SK-N-SH treated with all-trans-retinoic acid at 6 μM for 48 hours (cell line): Measurements from ENCODE around the gene MS4A10.

Experiments used
- ATAC-seq: fragments of 200-7000 bp; cut with Tn5 transposase; 3 replicates; pipeline ENCODE4 v1.9.1; 2020; ENCODE audit warnings: mild to moderate bottlenecking, moderate library complexity
- ARNTL ChIP-seq: fragments of 450-650 bp; formaldehyde crosslinking; IDR thresholded peaks from 2 replicates; pipeline ENCODE4 v1.5.0; 2020; ENCODE audit warnings: low read depth, mild to moderate bottlenecking, moderate library complexity, borderline replicate concordance
- BACH2 ChIP-seq: fragments of 250-450 bp; sonication (Bioruptor Pico); IDR thresholded peaks from 2 replicates; pipeline ENCODE4 v1.9.0; 2021; ENCODE audit warnings: mild to moderate bottlenecking, borderline replicate concordance
- CSDC2 ChIP-seq: fragments of 250-450 bp; sonication (Bioruptor Pico); IDR thresholded peaks from 2 replicates; pipeline ENCODE4 v1.5.0; 2020; ENCODE audit warnings: mild to moderate bottlenecking, moderate library complexity
- ESRRG ChIP-seq: fragments of 250-450 bp; sonication (Bioruptor Pico); IDR thresholded peaks from 2 replicates; pipeline ENCODE4 v1.6.1; 2021; ENCODE audit warnings: mild to moderate bottlenecking
- GLIS3 ChIP-seq: fragments of 250-450 bp; sonication (Bioruptor Pico); IDR thresholded peaks from 2 replicates; pipeline ENCODE4 v1.5.0; 2020; ENCODE audit warnings: mild to moderate bottlenecking, moderate library complexity
- ISL1 ChIP-seq: fragments of 250-450 bp; sonication (Bioruptor Pico); IDR thresholded peaks from 2 replicates; pipeline ENCODE4 v2.1.2; 2022; ENCODE audit warnings: mild to moderate bottlenecking, moderate library complexity
- OSR1 ChIP-seq: fragments of 250-450 bp; sonication (Bioruptor Pico); IDR thresholded peaks from 2 replicates; pipeline ENCODE4 v1.8.0; 2022; ENCODE audit warnings: moderate library complexity, mild to moderate bottlenecking, inconsistent platforms
- RARB ChIP-seq: fragments of 250-450 bp; sonication (Bioruptor Pico); IDR thresholded peaks from 2 replicates; pipeline ENCODE4 v1.8.0; 2021; ENCODE audit warnings: mild to moderate bottlenecking, moderate library complexity
- SNAI2 ChIP-seq: fragments of 250-450 bp; sonication (Bioruptor Pico); IDR thresholded peaks from 2 replicates; pipeline ENCODE4 v1.5.0; 2020; ENCODE audit warnings: mild to moderate bottlenecking, moderate library complexity
- TCF4 ChIP-seq: fragments of 250-450 bp; sonication (Bioruptor Pico); IDR thresholded peaks from 2 replicates; pipeline ENCODE4 v1.8.0; 2021; ENCODE audit warnings: mild to moderate bottlenecking, moderate library complexity, borderline replicate concordance
- TOX ChIP-seq: fragments of 250-450 bp; sonication (Bioruptor Pico); IDR thresholded peaks from 2 replicates; pipeline ENCODE4 v1.8.0; 2021; ENCODE audit warnings: mild to moderate bottlenecking, moderate library complexity, borderline replicate concordance
- ZC3H10 ChIP-seq: fragments of 250-450 bp; sonication (Bioruptor Pico); IDR thresholded peaks from 2 replicates; pipeline ENCODE4 v1.5.1; 2021; ENCODE audit warnings: mild to moderate bottlenecking, moderate library complexity
- ZFP3 ChIP-seq: fragments of 250-450 bp; sonication (Bioruptor Pico); IDR thresholded peaks from 2 replicates; pipeline ENCODE4 v1.5.0; 2020; ENCODE audit warnings: mild to moderate bottlenecking, moderate library complexity
- ZFP30 ChIP-seq: fragments of 450-650 bp; formaldehyde crosslinking; IDR thresholded peaks from 2 replicates; pipeline ENCODE4 v1.5.0; 2022; ENCODE audit warnings: mild to moderate bottlenecking, moderate library complexity
- ZNF565 ChIP-seq: fragments of 450-650 bp; formaldehyde crosslinking; conservative IDR thresholded peaks from 2 replicates; pipeline ENCODE4 v1.5.0; 2020; ENCODE audit warnings: low read depth, mild to moderate bottlenecking, moderate library complexity
- ZNF70 ChIP-seq: fragments of 450-650 bp; formaldehyde crosslinking; IDR thresholded peaks from 2 replicates; pipeline ENCODE4 v1.5.0; 2020; ENCODE audit warnings: mild to moderate bottlenecking, moderate library complexity
- ZNF8 ChIP-seq: fragments of 450-650 bp; formaldehyde crosslinking; IDR thresholded peaks from 2 replicates; pipeline ENCODE4 v1.5.0; 2020; ENCODE audit warnings: mild to moderate bottlenecking, moderate library complexity
- TF ChIP-seq, protein P1 (sequence below): fragments of 250-450 bp; sonication (Bioruptor Pico); IDR thresholded peaks from 2 replicates; pipeline ENCODE4 v1.8.0; 2021; ENCODE audit warnings: low read depth, mild to moderate bottlenecking, moderate library complexity, borderline replicate concordance
- TF ChIP-seq, protein P2 (sequence below): fragments of 250-450 bp; sonication (Bioruptor Pico); IDR thresholded peaks from 2 replicates; pipeline ENCODE4 v1.8.0; 2020; ENCODE audit warnings: mild to moderate bottlenecking, moderate library complexity, borderline replicate concordance
- TF ChIP-seq, protein P3 (sequence below): fragments of 250-450 bp; sonication (Bioruptor Pico); IDR thresholded peaks from 2 replicates; pipeline ENCODE4 v1.5.1; 2020; ENCODE audit warnings: low read depth, mild to moderate bottlenecking, moderate library complexity

MS4A10 gene

DNA sequence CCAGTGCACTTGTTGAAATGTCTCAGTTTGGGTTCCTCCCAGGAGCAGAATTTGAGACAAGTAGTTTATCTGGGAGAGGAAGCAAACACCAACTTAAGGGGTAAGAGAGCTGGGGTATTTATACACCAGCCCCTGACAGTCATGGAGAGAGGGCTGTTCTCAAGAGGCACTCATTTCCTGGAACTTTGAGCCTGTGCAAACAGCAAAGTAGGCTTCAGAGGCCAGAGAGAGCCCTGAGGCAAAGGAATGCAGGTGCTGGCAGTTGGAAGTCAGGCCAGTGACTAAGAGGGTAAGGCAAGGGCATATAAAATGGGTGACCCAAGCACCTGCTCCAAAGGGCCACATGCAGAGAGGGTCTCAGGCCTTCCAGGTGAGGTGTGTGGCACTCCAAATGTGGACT lies 44.6 kb upstream of the MS4A10 start (continued):
- TF ChIP-seq BACH2 (CRISPR knock-in tag) (no peak), TOX (CRISPR knock-in tag) (no peak)

DNA sequence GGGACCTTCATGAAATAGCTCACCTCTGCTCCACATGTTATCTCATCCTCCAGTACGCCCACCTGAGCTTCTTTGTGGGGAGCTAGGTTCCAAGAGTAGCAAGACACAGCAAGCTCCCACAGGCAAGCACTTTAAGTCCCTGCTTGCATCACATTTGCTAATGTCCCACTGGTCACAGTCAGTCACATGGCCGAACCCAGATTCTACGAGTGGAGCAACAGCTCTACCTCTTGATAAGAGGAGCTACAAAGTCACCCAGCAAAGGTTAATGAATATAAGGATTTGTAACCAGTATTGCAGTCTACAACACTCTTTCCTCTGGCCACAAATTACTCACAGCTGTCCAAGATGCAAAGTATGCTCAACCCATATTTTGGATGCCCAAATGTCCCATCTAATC lies 43.7 kb upstream of the MS4A10 start:
- no peak for ATAC-seq
- TF ChIP-seq, protein P1, sequence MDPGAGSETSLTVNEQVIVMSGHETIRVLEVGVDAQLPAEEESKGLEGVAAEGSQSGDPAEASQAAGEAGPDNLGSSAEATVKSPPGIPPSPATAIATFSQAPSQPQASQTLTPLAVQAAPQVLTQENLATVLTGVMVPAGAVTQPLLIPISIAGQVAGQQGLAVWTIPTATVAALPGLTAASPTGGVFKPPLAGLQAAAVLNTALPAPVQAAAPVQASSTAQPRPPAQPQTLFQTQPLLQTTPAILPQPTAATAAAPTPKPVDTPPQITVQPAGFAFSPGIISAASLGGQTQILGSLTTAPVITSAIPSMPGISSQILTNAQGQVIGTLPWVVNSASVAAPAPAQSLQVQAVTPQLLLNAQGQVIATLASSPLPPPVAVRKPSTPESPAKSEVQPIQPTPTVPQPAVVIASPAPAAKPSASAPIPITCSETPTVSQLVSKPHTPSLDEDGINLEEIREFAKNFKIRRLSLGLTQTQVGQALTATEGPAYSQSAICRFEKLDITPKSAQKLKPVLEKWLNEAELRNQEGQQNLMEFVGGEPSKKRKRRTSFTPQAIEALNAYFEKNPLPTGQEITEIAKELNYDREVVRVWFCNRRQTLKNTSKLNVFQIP (CRISPR knock-in tag), result no peak
- no peak for TF ChIP-seq ZC3H10
- TF ChIP-seq TOX (CRISPR knock-in tag), result no peak
- no peak for TF ChIP-seq ARNTL (CRISPR knock-in tag)
- TF ChIP-seq GLIS3, result no peak
- TF ChIP-seq, protein P2, sequence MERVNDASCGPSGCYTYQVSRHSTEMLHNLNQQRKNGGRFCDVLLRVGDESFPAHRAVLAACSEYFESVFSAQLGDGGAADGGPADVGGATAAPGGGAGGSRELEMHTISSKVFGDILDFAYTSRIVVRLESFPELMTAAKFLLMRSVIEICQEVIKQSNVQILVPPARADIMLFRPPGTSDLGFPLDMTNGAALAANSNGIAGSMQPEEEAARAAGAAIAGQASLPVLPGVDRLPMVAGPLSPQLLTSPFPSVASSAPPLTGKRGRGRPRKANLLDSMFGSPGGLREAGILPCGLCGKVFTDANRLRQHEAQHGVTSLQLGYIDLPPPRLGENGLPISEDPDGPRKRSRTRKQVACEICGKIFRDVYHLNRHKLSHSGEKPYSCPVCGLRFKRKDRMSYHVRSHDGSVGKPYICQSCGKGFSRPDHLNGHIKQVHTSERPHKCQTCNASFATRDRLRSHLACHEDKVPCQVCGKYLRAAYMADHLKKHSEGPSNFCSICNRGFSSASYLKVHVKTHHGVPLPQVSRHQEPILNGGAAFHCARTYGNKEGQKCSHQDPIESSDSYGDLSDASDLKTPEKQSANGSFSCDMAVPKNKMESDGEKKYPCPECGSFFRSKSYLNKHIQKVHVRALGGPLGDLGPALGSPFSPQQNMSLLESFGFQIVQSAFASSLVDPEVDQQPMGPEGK (CRISPR knock-in tag), result no peak

DNA sequence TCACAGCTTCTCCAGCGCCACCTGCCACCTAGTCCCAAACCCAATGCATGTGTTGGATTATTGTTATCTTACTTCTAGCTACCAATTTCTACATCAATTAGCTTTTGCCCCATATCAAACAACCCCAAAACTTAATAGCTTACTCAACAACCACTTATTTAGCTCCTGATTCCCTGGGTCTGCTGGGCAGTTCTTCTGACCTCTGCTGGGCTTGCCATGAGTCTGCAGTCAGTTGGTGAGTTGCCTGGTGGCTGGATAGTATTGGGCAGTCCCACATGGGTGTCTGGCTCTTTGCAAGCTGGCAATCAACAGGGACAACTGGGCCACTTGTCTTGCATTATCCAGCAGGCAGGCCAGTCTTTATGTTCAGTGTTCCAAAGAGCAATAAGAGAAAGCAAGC lies 42.1 kb upstream of the MS4A10 start:
- no peak for ATAC-seq

DNA sequence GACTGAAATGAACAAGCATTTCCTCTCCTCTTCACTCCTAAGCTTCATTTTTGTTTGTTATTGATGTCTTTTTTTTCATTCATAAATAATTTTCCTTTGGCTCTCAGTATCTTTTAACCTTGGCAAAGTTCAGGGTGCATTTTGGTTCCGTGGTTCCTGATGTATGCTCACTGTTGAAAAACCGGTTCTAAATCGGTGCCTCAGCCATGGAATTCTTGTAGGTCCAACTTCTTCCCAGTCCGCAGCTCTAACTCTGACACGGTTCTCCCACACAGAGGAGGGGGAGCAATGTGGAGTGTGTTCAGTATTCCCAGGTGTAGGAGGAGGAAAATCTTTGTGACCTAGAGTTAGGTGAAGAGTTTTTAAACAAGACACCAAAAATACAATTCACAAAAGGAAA lies 41.0 kb upstream of the MS4A10 start:
- ATAC-seq, result no peak
- no peak for TF ChIP-seq GLIS3

More for the DNA sequence above, 42.1 kb upstream of the MS4A10 start:
- no peak for TF ChIP-seq ARNTL (CRISPR knock-in tag)
- no peak for TF ChIP-seq ZNF8 (CRISPR knock-in tag)
- no peak for TF ChIP-seq SNAI2 (CRISPR knock-in tag)
- TF ChIP-seq ZFP30 (CRISPR knock-in tag), result no peak
- TF ChIP-seq ZNF70 (CRISPR knock-in tag), result no peak
- TF ChIP-seq GLIS3, result no peak
- no peak for TF ChIP-seq ZC3H10

DNA sequence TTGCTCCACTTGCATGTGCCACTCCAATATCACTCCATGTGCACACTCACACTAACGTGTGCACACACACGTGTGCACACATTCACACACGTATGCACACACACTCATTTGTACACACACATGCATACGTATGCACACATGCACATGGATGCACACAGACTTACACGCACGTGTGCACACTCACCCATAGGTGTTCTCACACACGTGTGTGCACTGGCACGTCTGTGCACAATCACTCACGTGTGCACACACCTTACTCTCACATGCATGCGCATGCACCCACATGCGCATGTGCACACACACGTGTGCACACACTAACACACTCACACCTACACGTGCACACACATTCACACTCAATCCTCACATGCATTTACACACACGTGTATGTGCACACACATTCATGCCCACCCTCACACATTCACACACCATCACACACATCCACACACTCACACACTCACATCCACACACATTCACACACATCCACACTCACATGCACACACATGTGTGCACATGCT lies 37.7 kb upstream of the MS4A10 start:
- TF ChIP-seq ISL1 (CRISPR knock-in tag), result no peak
- no peak for TF ChIP-seq TOX (CRISPR knock-in tag)
- TF ChIP-seq, protein P2 (CRISPR knock-in tag), result no peak
- TF ChIP-seq CSDC2, result no peak
- TF ChIP-seq GLIS3, result no peak
- TF ChIP-seq ZC3H10, result no peak
- no peak for TF ChIP-seq ZNF70 (CRISPR knock-in tag)
- no peak for TF ChIP-seq TCF4 (CRISPR knock-in tag)
- TF ChIP-seq ARNTL (CRISPR knock-in tag), result no peak
- no peak for ATAC-seq

DNA sequence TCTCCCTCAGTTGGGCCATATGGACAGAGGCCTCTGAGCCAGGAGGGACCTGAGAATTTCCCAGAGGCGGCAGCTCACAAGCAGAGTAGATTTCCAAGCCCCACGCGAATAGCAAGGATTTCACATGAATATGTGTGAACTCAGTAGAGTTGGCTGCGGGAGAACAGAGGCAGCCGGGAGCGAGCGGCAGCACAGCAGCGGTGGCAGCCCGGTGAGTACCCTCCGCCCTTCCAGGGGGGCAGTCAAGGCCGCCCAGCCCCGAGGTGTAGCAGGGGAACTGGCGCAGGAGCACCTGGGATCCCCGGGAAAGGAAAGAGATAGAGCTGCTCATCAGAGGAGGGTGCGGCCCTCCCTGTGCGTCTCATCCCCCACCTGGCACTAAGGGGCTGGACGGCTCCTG lies 36.9 kb upstream of the MS4A10 start:
- TF ChIP-seq ZNF565 (no peak), ZFP30 (CRISPR knock-in tag) (no peak), OSR1 (CRISPR knock-in tag) (no peak)
- TF ChIP-seq, protein P3, sequence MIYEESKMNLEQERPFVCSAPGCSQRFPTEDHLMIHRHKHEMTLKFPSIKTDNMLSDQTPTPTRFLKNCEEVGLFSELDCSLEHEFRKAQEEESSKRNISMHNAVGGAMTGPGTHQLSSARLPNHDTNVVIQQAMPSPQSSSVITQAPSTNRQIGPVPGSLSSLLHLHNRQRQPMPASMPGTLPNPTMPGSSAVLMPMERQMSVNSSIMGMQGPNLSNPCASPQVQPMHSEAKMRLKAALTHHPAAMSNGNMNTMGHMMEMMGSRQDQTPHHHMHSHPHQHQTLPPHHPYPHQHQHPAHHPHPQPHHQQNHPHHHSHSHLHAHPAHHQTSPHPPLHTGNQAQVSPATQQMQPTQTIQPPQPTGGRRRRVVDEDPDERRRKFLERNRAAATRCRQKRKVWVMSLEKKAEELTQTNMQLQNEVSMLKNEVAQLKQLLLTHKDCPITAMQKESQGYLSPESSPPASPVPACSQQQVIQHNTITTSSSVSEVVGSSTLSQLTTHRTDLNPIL, result no peak
- no peak for ATAC-seq

DNA sequence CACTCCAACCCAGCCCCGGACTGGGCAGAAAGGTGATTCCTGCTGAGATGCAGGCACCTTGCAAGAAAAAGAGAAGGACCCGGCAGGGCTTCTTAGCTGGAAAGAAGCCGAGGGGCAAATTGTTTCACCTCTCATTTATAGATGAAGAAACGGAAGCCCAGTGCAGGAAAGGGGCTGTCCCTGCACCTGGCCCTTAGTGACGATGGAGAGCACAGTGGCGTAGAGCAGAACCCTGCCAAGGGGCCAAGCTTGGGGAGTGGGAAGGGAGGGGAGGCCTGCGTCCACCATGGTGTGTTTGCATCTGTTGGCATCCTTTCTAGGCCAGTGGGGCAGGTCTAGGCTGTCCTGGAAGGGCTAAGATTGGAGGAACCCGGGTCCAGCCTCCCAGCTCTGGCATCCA lies 36.3 kb upstream of the MS4A10 start:
- ATAC-seq, result no peak
- no peak for TF ChIP-seq TOX (CRISPR knock-in tag)
- no peak for TF ChIP-seq SNAI2 (CRISPR knock-in tag)
- no peak for TF ChIP-seq ESRRG (CRISPR knock-in tag)
- no peak for TF ChIP-seq RARB (CRISPR knock-in tag)
- TF ChIP-seq ZFP3 (CRISPR knock-in tag), result no peak
- no peak for TF ChIP-seq GLIS3
- TF ChIP-seq BACH2 (CRISPR knock-in tag), result no peak
- TF ChIP-seq, protein P1 (CRISPR knock-in tag), result no peak
